Prostate gland (tissue), 2 donors: ENCODE measurements around the gene RAB15.

Experiments used
- POLR2A ChIP-seq: fragments of 450-650 bp; IDR thresholded peaks from one replicate; pipeline ENCODE4 v1.6.1; 2016; ENCODE audit warnings: antibody characterized with exemption, mild to moderate bottlenecking
- TF ChIP-seq, protein P1 (sequence below), 4 experiments: fragments of 200-600 bp in 2 of 4; fragments of 450-650 bp in 2 of 4; sonication (generic) in 2 of 4; IDR thresholded peaks; 1 replicate in 3 of 4; 2 replicates in 1 of 4; pipeline ENCODE4 v1.5.1; 2016 to 2019; ENCODE audit warnings: antibody characterized with exemption in 4 of 4, mild to moderate bottlenecking in 2 of 4, moderate library complexity in 2 of 4

DNA sequence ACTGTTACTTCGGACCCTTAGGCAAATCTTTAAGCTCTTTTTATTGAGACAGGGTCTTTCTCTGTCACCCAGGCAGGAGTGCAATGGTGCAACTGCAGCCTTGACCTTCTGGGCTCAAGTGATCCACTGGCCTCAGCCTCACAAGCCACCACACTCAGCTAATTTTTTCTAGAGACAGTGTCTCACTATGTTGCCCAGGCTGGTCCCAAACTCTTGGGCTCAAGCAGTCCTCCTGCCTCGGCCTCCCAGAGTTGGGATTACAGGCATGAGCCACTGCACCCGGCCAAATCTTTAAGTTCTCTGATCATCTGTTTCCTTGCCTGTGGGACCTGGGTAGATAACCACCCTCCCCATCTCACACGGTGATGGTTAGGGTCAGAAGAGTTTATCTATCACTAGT lies 27.3 kb downstream of the RAB15 start:
- TF ChIP-seq, protein P1, sequence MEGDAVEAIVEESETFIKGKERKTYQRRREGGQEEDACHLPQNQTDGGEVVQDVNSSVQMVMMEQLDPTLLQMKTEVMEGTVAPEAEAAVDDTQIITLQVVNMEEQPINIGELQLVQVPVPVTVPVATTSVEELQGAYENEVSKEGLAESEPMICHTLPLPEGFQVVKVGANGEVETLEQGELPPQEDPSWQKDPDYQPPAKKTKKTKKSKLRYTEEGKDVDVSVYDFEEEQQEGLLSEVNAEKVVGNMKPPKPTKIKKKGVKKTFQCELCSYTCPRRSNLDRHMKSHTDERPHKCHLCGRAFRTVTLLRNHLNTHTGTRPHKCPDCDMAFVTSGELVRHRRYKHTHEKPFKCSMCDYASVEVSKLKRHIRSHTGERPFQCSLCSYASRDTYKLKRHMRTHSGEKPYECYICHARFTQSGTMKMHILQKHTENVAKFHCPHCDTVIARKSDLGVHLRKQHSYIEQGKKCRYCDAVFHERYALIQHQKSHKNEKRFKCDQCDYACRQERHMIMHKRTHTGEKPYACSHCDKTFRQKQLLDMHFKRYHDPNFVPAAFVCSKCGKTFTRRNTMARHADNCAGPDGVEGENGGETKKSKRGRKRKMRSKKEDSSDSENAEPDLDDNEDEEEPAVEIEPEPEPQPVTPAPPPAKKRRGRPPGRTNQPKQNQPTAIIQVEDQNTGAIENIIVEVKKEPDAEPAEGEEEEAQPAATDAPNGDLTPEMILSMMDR (IDR thresholded peaks at IDR 0.05) = no peak
- no peak for TF ChIP-seq POLR2A
